HepG2 (cell line): ENCODE data around the gene ALG8. TPM values are rescaled to one million over a fixed set of nuclear protein-coding genes. Genes with fewer than 3 reads are reported as not detected.

Experiments used
- DDIT3 ChIP-seq: sonication (generic); formaldehyde crosslinking; IDR thresholded peaks from 2 replicates; pipeline ENCODE4 v1.4.0; 2020; ENCODE audit warnings: mild to moderate bottlenecking, missing genetic modification reagents
- HOMEZ ChIP-seq: IDR thresholded peaks from 2 replicates; pipeline ENCODE4 v1.6.1; 2016; ENCODE audit warnings: low read depth
- KAT2B ChIP-seq: fragments of 150-350 bp; IDR thresholded peaks from 2 replicates; pipeline ENCODE4 v1.6.1; 2014; ENCODE audit warnings: low read depth, low read length, borderline replicate concordance
- MZF1 ChIP-seq: sonication (generic); formaldehyde crosslinking; IDR thresholded peaks from 2 replicates; pipeline ENCODE4 v1.8.1; 2023; ENCODE audit warnings: mild to moderate bottlenecking, missing genetic modification reagents, borderline replicate concordance
- POGZ ChIP-seq: sonication (generic); formaldehyde crosslinking; IDR thresholded peaks from 2 replicates; pipeline ENCODE4 v1.4.0; 2020; ENCODE audit warnings: mild to moderate bottlenecking, missing genetic modification reagents
- RARA ChIP-seq: IDR thresholded peaks from 2 replicates; pipeline ENCODE4 v1.6.1; 2016; ENCODE audit warnings: missing genetic modification reagents, missing compliant biosample characterization
- RCOR2 ChIP-seq: IDR thresholded peaks from 2 replicates; pipeline ENCODE4 v1.6.1; 2016; ENCODE audit warnings: missing biosample characterization, missing genetic modification reagents
- REXO4 ChIP-seq: sonication (generic); formaldehyde crosslinking; IDR thresholded peaks from 2 replicates; pipeline ENCODE4 v1.8.0; 2022; ENCODE audit warnings: missing genetic modification reagents, mild to moderate bottlenecking, borderline replicate concordance
- RFX1 ChIP-seq: fragments of 450-650 bp; IDR thresholded peaks from 2 replicates; pipeline ENCODE4 v1.6.1; 2017
- SALL2 ChIP-seq: sonication (generic); formaldehyde crosslinking; IDR thresholded peaks from 2 replicates; pipeline ENCODE4 v1.8.1; 2023; ENCODE audit warnings: mild to moderate bottlenecking, missing genetic modification reagents, inconsistent platforms
- SCMH1 ChIP-seq: sonication (generic); formaldehyde crosslinking; IDR thresholded peaks from 2 replicates; pipeline ENCODE4 v1.9.0; 2021; ENCODE audit warnings: missing genetic modification reagents, mild to moderate bottlenecking, borderline replicate concordance
- TBP ChIP-seq: sonication (generic); formaldehyde crosslinking; IDR thresholded peaks from 2 replicates; pipeline ENCODE4 v1.5.0; 2020; ENCODE audit warnings: missing genetic modification reagents
- TEF ChIP-seq: sonication (generic); formaldehyde crosslinking; IDR thresholded peaks from 2 replicates; pipeline ENCODE4 v1.5.0; 2020; ENCODE audit warnings: missing genetic modification reagents
- ZFP36 ChIP-seq: fragments of 150-350 bp; IDR thresholded peaks from 2 replicates; pipeline ENCODE4 v1.6.1; 2018; ENCODE audit warnings: borderline replicate concordance, low read length, low read depth; ENCODE audit not compliant: partially characterized antibody
- ZNF24 ChIP-seq: fragments of 450-650 bp; IDR thresholded peaks from 2 replicates; pipeline ENCODE4 v1.6.1; 2017; ENCODE audit warnings: antibody characterized with exemption, mild to moderate bottlenecking
- ZNF296 ChIP-seq: sonication (generic); formaldehyde crosslinking; conservative IDR thresholded peaks from 2 replicates; pipeline ENCODE4 v1.5.0; 2020; ENCODE audit warnings: mild to moderate bottlenecking, missing genetic modification reagents
- ZNF564 ChIP-seq: sonication (generic); formaldehyde crosslinking; IDR thresholded peaks from 2 replicates; pipeline ENCODE4 v1.8.1; 2023; ENCODE audit warnings: mild to moderate bottlenecking, missing genetic modification reagents
- ZNF569 ChIP-seq: sonication (generic); formaldehyde crosslinking; IDR thresholded peaks from 2 replicates; pipeline ENCODE4 v1.5.0; 2020; ENCODE audit warnings: mild to moderate bottlenecking, missing genetic modification reagents, moderate library complexity, borderline replicate concordance
- ZNF614 ChIP-seq: IDR thresholded peaks from 2 replicates; pipeline ENCODE4 v1.6.1; 2018; ENCODE audit warnings: missing biosample characterization, missing genetic modification reagents, inconsistent platforms, borderline replicate concordance
- ZNF816 ChIP-seq: sonication (generic); formaldehyde crosslinking; IDR thresholded peaks from 2 replicates; pipeline ENCODE4 v1.8.0; 2022; ENCODE audit warnings: missing genetic modification reagents, mild to moderate bottlenecking, borderline replicate concordance
- ZNF850 ChIP-seq: sonication (generic); formaldehyde crosslinking; conservative IDR thresholded peaks from 2 replicates; pipeline ENCODE4 v1.9.0; 2021; ENCODE audit warnings: mild to moderate bottlenecking, missing genetic modification reagents
- ZSCAN29 ChIP-seq: sonication (generic); formaldehyde crosslinking; conservative IDR thresholded peaks from 2 replicates; pipeline ENCODE4 v1.4.0; 2020; ENCODE audit warnings: mild to moderate bottlenecking, missing genetic modification reagents
- polyA plus RNA-seq, 8 experiments: library from polyadenylated mRNA; depleted of rRNA in 3 of 8; stranded (reverse) in 7 of 8; unstranded in 1 of 8; fragments of >200 nt; fragmentation: Illumina TruSeq in 4 of 8; extraction: Trizol in 4 of 8; gene quantifications; 2 replicates each; pipeline versions ENCODE4 v1.2.1 to v1.2.3, GENCODE V29; 2011 to 2016; ENCODE audit warnings: low read depth in 4 of 8, missing spikeins in 1 of 8, mixed read lengths in 1 of 8; ENCODE audit not compliant: insufficient read depth in 1 of 8
- total RNA-seq, 5 experiments: library from RNA; depleted of rRNA; stranded (reverse); fragments of >200 nt; fragmentation: Illumina TruSeq; extraction: Trizol; gene quantifications; 2 replicates each; pipeline ENCODE4 v1.2.3, GENCODE V29; 2016; ENCODE audit warnings: low read depth in 1 of 5
- TF ChIP-seq, protein P1 (sequence below): sonication (generic); formaldehyde crosslinking; IDR thresholded peaks from 2 replicates; pipeline ENCODE4 v1.5.0; 2020; ENCODE audit warnings: mild to moderate bottlenecking, missing genetic modification reagents

ALG8 gene
- total and polyA plus RNA-seq, 2 of the 13 experiments (the other 11 are each of a cell fraction or from before 2014, with no cell fraction given) = 75.8 to 88.0 TPM

DNA sequence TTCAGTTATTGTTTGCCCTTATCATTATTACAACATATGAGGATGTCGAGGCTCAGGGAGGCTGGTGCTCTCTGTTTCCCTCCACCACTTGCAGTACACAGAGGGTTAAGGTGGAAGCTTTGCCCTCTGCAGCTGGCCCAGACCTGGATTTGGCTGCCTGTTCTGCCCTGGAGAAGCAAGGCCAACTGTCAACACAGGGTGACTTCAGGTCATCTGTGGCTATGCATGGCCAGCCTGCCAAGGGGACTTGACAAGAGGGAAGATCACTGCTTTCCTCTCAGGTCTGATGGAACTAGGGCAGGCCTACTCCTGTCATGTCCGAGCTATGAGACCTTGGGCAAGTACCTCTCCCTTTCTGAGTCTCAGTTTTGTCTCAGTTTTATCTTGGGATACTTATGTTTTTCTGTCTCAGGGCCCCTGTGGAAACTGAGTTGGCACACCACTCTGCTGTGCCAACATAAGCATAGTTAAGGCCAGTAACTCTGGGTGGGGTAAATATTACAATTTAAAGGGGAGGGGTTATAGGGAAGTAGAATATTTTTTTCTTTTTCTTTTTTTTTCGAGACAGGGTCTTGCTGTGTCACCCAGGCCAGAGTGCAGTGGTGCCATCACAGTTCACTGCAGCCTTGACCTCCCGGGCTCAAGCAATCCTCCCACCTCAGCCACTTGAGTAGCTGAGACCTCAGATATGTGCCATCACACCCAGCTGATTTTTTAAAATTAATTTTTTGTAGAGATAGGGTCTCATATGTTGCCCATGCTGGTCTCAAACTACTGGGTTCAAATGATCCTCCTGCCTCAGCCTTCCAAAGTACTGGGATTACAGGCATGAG is 78.1 kb downstream of the ALG8 start (continued):
- no peak for TF ChIP-seq ZNF850 (CRISPR knock-in tag)
- TF ChIP-seq MZF1 (CRISPR knock-in tag) = no peak
- no peak for TF ChIP-seq ZSCAN29 (CRISPR knock-in tag)
- TF ChIP-seq ZNF816 = no peak
- no peak for TF ChIP-seq ZNF569 (CRISPR knock-in tag)
- TF ChIP-seq SALL2 (CRISPR knock-in tag) = 0 out of 2 replicates have a peak, but pooled peaks have one; percentile 49
- TF ChIP-seq REXO4 (CRISPR knock-in tag) = no peak
- no peak for TF ChIP-seq ZNF24
- no peak for TF ChIP-seq ZFP36
- TF ChIP-seq POGZ (CRISPR knock-in tag) = 0 out of 2 replicates have a peak, but pooled peaks have one; percentile 16
- TF ChIP-seq SCMH1 = no peak
- TF ChIP-seq TEF (CRISPR knock-in tag) = no peak
- TF ChIP-seq RCOR2 (CRISPR knock-in tag) = no peak
- no peak for TF ChIP-seq ZNF564
- no peak for TF ChIP-seq TBP (CRISPR knock-in tag)
- TF ChIP-seq RFX1 = no peak
- TF ChIP-seq, protein P1, sequence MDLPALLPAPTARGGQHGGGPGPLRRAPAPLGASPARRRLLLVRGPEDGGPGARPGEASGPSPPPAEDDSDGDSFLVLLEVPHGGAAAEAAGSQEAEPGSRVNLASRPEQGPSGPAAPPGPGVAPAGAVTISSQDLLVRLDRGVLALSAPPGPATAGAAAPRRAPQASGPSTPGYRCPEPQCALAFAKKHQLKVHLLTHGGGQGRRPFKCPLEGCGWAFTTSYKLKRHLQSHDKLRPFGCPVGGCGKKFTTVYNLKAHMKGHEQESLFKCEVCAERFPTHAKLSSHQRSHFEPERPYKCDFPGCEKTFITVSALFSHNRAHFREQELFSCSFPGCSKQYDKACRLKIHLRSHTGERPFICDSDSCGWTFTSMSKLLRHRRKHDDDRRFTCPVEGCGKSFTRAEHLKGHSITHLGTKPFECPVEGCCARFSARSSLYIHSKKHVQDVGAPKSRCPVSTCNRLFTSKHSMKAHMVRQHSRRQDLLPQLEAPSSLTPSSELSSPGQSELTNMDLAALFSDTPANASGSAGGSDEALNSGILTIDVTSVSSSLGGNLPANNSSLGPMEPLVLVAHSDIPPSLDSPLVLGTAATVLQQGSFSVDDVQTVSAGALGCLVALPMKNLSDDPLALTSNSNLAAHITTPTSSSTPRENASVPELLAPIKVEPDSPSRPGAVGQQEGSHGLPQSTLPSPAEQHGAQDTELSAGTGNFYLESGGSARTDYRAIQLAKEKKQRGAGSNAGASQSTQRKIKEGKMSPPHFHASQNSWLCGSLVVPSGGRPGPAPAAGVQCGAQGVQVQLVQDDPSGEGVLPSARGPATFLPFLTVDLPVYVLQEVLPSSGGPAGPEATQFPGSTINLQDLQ (CRISPR knock-in tag) = no peak; the same call in 1 of the 2 replicates
- no peak for TF ChIP-seq HOMEZ
- peak; percentile 84 for TF ChIP-seq RARA (CRISPR knock-in tag)
- no peak for TF ChIP-seq ZNF296 (CRISPR knock-in tag)
- TF ChIP-seq ZNF614 (CRISPR knock-in tag) = no peak
- TF ChIP-seq KAT2B = no peak
- TF ChIP-seq DDIT3 (CRISPR knock-in tag) = no peak
